DND-41 (cell line): ENCODE measurements around the gene CACNG3.
"Not testable (repeated sequence)": the region's sequence is repeated elsewhere in the genome, so short reads cannot be mapped to it uniquely, and the experiment has no call there.

Experiments
- CTCF ChIP-seq: IDR thresholded peaks from 2 replicates; pipeline ENCODE4 v1.5.1; 2012; ENCODE audit warnings: borderline replicate concordance, low read length, moderate library complexity, mild to moderate bottlenecking; ENCODE audit not compliant: poor library complexity, severe bottlenecking; ENCODE audit errors: extremely low read depth
- EZH2 ChIP-seq: IDR thresholded peaks from 3 replicates; pipeline ENCODE4 v1.6.1; 2012; ENCODE audit warnings: borderline replicate concordance, low read depth, mild to moderate bottlenecking, moderate library complexity, low read length, inconsistent platforms; ENCODE audit not compliant: severe bottlenecking

- not testable (repeated sequence) for TF ChIP-seq CTCF, EZH2
Measured at GRCh38 chr16:24300750-24301149, 44.6 kb downstream of the CACNG3 start.
